GM23338 (cell line): Measurements from ENCODE around the gene ADGRL3. TPM values are rescaled to one million over a fixed set of nuclear protein-coding genes. Genes with fewer than 3 reads are reported as not detected.

Experiments used
- ATAC-seq: fragments of 200-7000 bp; cut with Tn5 transposase; 3 replicates; pipeline ENCODE4 v1.9.1; 2020
- DNase-seq: peaks from one replicate; pipeline ENCODE4 v3.0.0-alpha.2; 2015; ENCODE audit warnings: low spot score
- H2AFZ ChIP-seq: fragments of 200-600 bp; sonication (generic); 2 replicates; pipeline ENCODE4 v1.8.0; 2016; ENCODE audit warnings: antibody characterized with exemption, mild to moderate bottlenecking, moderate library complexity
- H3F3A ChIP-seq: fragments of 200-600 bp; sonication (generic); replicated peaks from 2 replicates; pipeline ENCODE4 v1.8.0; 2017; ENCODE audit warnings: antibody characterized with exemption, mixed run types, low read depth
- H3K27ac ChIP-seq: fragments of 200-600 bp; sonication (generic); 2 replicates; pipeline ENCODE4 v1.6.1; 2016; ENCODE audit warnings: low read depth
- H3K27me3 ChIP-seq: fragments of 200-600 bp; sonication (generic); 2 replicates; pipeline ENCODE4 v1.8.0; 2016; ENCODE audit warnings: mild to moderate bottlenecking, mixed run types, moderate library complexity; ENCODE audit not compliant: insufficient read depth
- H3K36me3 ChIP-seq: fragments of 200-600 bp; sonication (generic); 2 replicates; pipeline ENCODE4 v1.8.0; 2016; ENCODE audit warnings: mild to moderate bottlenecking; ENCODE audit not compliant: insufficient read depth
- H3K4me1 ChIP-seq: fragments of 200-600 bp; sonication (generic); 2 replicates; pipeline ENCODE4 v1.8.0; 2016; ENCODE audit warnings: mild to moderate bottlenecking, moderate library complexity; ENCODE audit not compliant: insufficient read depth
- H3K4me2 ChIP-seq: fragments of 200-600 bp; sonication (generic); 2 replicates; pipeline ENCODE4 v1.7.1; 2017; ENCODE audit warnings: mixed run types
- H3K4me3 ChIP-seq: fragments of 200-600 bp; sonication (generic); 2 replicates; pipeline ENCODE4 v1.6.1; 2016; ENCODE audit warnings: mixed run types
- H3K79me2 ChIP-seq: fragments of 200-600 bp; sonication (generic); replicated peaks from 2 replicates; pipeline ENCODE4 v1.8.0; 2017; ENCODE audit warnings: mild to moderate bottlenecking; ENCODE audit not compliant: insufficient read depth
- H3K9me2 ChIP-seq: fragments of 200-600 bp; sonication (generic); 2 replicates; pipeline ENCODE4 v1.8.0; 2017; ENCODE audit not compliant: insufficient read depth
- H4K20me1 ChIP-seq: fragments of 200-600 bp; sonication (generic); replicated peaks from 2 replicates; pipeline ENCODE4 v1.8.0; 2017; ENCODE audit warnings: mild to moderate bottlenecking; ENCODE audit not compliant: insufficient read depth
- H3K27ac Mint-ChIP-seq: 2 replicates; pipeline ENCODE4 v1.8.0; 2020; ENCODE audit warnings: inconsistent platforms, mild to moderate bottlenecking, moderate library complexity, mixed read lengths
- H3K27me3 Mint-ChIP-seq: 3 replicates; pipeline ENCODE4 v1.8.0; 2022; ENCODE audit warnings: low read depth, mild to moderate bottlenecking, moderate library complexity, mixed read lengths, inconsistent platforms; ENCODE audit not compliant: insufficient read depth, poor library complexity
- H3K36me3 Mint-ChIP-seq: 3 replicates; pipeline ENCODE4 v1.8.0; 2021; ENCODE audit warnings: low read depth, mild to moderate bottlenecking, inconsistent platforms, moderate library complexity, mixed read lengths
- H3K4me1 Mint-ChIP-seq: 3 replicates; pipeline ENCODE4 v1.8.0; 2020; ENCODE audit warnings: mild to moderate bottlenecking, inconsistent platforms, mixed read lengths
- H3K4me3 Mint-ChIP-seq: 3 replicates; pipeline ENCODE4 v1.8.0; 2021; ENCODE audit warnings: moderate library complexity, mild to moderate bottlenecking, inconsistent platforms, mixed read lengths
- H3K9me3 Mint-ChIP-seq: 3 replicates; pipeline ENCODE4 v1.8.0; 2020; ENCODE audit warnings: moderate library complexity, mild to moderate bottlenecking, inconsistent platforms, mixed read lengths
- CREB1 ChIP-seq: fragments of 250-450 bp; sonication (Bioruptor Pico); IDR thresholded peaks from 2 replicates; pipeline ENCODE4 v1.5.0; 2020; ENCODE audit warnings: low read depth, mild to moderate bottlenecking, moderate library complexity
- EZH2 ChIP-seq: fragments of 200-600 bp; sonication (generic); IDR thresholded peaks from one replicate; pipeline ENCODE4 v1.8.0; 2017; ENCODE audit warnings: antibody characterized with exemption, mild to moderate bottlenecking, low read depth; ENCODE audit not compliant: unreplicated experiment
- NANOG ChIP-seq: IDR thresholded peaks from 2 replicates; pipeline ENCODE4 v1.6.1; 2016; ENCODE audit warnings: antibody characterized with exemption, borderline replicate concordance
- polyA plus RNA-seq: library from polyadenylated mRNA; unstranded; fragments of >200 nt; fragmentation: Nextera tagmentation; extraction: Ambion mirVana; gene quantifications from 2 replicates; pipeline ENCODE4 v1.2.1, GENCODE V29; 2016
- total RNA-seq: library from RNA; depleted of rRNA; stranded (reverse); fragments of >200 nt; shearing (Covaris generic); gene quantifications from 2 replicates; pipeline ENCODE4 v1.2.3, GENCODE V29; 2014
- TF ChIP-seq, protein P1 (sequence below): fragments of 250-450 bp; sonication (Bioruptor Pico); IDR thresholded peaks from 2 replicates; pipeline ENCODE4 v1.5.0; 2020; ENCODE audit warnings: mild to moderate bottlenecking, moderate library complexity
- TF ChIP-seq, protein P2 (sequence below): IDR thresholded peaks from one replicate; pipeline ENCODE4 v1.6.1; 2018; ENCODE audit warnings: antibody characterized with exemption; ENCODE audit not compliant: unreplicated experiment

Gene ADGRL3
- total and polyA plus RNA-seq, 2 experiments from 2014 or later, result 9.7 to 16.5 TPM

DNA sequence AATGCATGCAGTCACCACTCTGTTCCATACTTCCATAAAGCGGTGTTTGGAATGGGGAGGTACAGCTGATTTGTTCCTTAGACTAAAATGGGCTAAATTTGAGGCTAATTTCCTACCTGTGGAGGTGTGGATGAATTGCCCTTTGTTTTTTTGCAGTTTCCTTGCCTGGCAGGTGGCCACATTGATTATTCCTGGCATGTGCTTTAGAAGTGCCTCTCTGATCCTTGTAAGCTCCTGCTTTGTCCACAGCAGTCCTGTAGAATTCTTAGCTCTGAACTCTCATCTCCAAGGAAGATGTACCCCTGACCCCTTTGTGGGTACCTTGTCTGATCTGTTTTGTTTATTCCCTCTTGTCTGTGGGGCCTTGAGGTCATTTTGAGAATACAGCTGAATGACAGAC, 136.8 kb downstream of the ADGRL3 start:
- Histone ChIP-seq H3K4me3 (0 out of 2 replicates have a peak overlapping the region, but pooled peaks have one; percentile 15), H3K79me2 (peaks cover 16% of the 10 kb centered on the region), H3K9me2 (no peaks in the 10 kb centered on the region), H3F3A (no peaks in the 10 kb centered on the region), H3K36me3 (no peaks in the 10 kb centered on the region), H2AFZ (no peak overlapping the region), H3K4me1 (peaks cover 37% of the 10 kb centered on the region), H4K20me1 (no peaks in the 10 kb centered on the region), H3K27ac (peak overlapping the region; percentile 86), H3K4me2 (peak overlapping the region; percentile 61), H3K27me3 (no peaks in the 10 kb centered on the region)
- TF ChIP-seq, protein P1, sequence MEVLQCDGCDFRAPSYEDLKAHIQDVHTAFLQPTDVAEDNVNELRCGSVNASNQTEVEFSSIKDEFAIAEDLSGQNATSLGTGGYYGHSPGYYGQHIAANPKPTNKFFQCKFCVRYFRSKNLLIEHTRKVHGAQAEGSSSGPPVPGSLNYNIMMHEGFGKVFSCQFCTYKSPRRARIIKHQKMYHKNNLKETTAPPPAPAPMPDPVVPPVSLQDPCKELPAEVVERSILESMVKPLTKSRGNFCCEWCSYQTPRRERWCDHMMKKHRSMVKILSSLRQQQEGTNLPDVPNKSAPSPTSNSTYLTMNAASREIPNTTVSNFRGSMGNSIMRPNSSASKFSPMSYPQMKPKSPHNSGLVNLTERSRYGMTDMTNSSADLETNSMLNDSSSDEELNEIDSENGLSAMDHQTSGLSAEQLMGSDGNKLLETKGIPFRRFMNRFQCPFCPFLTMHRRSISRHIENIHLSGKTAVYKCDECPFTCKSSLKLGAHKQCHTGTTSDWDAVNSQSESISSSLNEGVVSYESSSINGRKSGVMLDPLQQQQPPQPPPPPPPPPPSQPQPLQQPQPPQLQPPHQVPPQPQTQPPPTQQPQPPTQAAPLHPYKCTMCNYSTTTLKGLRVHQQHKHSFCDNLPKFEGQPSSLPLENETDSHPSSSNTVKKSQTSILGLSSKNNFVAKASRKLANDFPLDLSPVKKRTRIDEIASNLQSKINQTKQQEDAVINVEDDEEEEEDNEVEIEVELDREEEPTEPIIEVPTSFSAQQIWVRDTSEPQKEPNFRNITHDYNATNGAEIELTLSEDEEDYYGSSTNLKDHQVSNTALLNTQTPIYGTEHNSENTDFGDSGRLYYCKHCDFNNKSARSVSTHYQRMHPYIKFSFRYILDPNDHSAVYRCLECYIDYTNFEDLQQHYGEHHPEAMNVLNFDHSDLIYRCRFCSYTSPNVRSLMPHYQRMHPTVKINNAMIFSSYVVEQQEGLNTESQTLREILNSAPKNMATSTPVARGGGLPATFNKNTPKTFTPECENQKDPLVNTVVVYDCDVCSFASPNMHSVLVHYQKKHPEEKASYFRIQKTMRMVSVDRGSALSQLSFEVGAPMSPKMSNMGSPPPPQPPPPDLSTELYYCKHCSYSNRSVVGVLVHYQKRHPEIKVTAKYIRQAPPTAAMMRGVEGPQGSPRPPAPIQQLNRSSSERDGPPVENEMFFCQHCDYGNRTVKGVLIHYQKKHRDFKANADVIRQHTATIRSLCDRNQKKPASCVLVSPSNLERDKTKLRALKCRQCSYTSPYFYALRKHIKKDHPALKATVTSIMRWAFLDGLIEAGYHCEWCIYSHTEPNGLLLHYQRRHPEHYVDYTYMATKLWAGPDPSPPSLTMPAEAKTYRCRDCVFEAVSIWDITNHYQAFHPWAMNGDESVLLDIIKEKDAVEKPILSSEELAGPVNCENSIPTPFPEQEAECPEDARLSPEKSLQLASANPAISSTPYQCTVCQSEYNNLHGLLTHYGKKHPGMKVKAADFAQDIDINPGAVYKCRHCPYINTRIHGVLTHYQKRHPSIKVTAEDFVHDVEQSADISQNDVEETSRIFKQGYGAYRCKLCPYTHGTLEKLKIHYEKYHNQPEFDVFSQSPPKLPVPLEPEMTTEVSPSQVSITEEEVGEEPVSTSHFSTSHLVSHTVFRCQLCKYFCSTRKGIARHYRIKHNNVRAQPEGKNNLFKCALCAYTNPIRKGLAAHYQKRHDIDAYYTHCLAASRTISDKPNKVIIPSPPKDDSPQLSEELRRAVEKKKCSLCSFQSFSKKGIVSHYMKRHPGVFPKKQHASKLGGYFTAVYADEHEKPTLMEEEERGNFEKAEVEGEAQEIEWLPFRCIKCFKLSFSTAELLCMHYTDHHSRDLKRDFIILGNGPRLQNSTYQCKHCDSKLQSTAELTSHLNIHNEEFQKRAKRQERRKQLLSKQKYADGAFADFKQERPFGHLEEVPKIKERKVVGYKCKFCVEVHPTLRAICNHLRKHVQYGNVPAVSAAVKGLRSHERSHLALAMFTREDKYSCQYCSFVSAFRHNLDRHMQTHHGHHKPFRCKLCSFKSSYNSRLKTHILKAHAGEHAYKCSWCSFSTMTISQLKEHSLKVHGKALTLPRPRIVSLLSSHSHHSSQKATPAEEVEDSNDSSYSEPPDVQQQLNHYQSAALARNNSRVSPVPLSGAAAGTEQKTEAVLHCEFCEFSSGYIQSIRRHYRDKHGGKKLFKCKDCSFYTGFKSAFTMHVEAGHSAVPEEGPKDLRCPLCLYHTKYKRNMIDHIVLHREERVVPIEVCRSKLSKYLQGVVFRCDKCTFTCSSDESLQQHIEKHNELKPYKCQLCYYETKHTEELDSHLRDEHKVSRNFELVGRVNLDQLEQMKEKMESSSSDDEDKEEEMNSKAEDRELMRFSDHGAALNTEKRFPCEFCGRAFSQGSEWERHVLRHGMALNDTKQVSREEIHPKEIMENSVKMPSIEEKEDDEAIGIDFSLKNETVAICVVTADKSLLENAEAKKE (CRISPR knock-in tag), result peak; percentile 84
- no peak for TF ChIP-seq NANOG
- peaks cover 42% of the 10 kb centered on the region for H3K4me1 Mint-ChIP-seq
- peak overlapping the region; percentile 54 for H3K4me3 Mint-ChIP-seq
- no peaks in the 10 kb centered on the region for H3K9me3 Mint-ChIP-seq
- ATAC-seq, result peak; percentile 96
- DNase-seq, result peak; percentile 69
- peak overlapping the region; percentile 84 for H3K27ac Mint-ChIP-seq
- H3K27me3 Mint-ChIP-seq, result peaks cover 2% of the 10 kb centered on the region
- no peaks in the 10 kb centered on the region for H3K36me3 Mint-ChIP-seq

DNA sequence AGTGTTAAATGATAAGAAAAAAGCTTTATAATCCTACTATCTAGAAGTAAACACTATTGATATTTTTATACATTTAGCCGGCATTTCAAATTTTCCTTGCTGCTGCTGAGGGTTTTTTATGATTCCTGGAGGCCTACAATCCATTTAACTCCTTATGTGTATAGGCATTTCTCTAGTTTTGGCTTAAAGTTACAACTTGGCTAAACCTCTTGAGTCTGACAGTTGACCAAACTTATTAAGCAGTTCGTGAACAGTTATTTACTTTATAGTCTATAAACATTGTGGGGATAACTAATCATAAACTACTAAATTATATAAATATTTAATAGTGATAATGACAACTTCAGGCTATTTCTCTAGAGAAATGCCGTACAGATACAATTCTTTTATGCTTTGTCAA, 141.9 kb downstream of the ADGRL3 start:
- H3K4me3 Mint-ChIP-seq, result no peak overlapping the region
- Histone ChIP-seq H3K4me3 (no peak overlapping the region), H3K27ac (no peak overlapping the region), H3K27me3 (no peaks in the 10 kb centered on the region), H3K79me2 (peaks cover 18% of the 10 kb centered on the region), H3K4me1 (peaks cover 28% of the 10 kb centered on the region), H3K9me2 (no peaks in the 10 kb centered on the region), H3F3A (no peaks in the 10 kb centered on the region), H4K20me1 (no peaks in the 10 kb centered on the region), H2AFZ (no peak overlapping the region), H3K4me2 (no peak overlapping the region), H3K36me3 (no peaks in the 10 kb centered on the region)
- H3K27ac Mint-ChIP-seq, result no peak overlapping the region
- H3K4me1 Mint-ChIP-seq, result peaks cover 38% of the 10 kb centered on the region
- H3K9me3 Mint-ChIP-seq, result no peaks in the 10 kb centered on the region
- DNase-seq (no peak), ATAC-seq (no peak)
- H3K36me3 Mint-ChIP-seq, result no peaks in the 10 kb centered on the region
- no peaks in the 10 kb centered on the region for H3K27me3 Mint-ChIP-seq
- TF ChIP-seq EZH2, result no peak
- no peak for TF ChIP-seq CREB1 (CRISPR knock-in tag)
- TF ChIP-seq, protein P2, sequence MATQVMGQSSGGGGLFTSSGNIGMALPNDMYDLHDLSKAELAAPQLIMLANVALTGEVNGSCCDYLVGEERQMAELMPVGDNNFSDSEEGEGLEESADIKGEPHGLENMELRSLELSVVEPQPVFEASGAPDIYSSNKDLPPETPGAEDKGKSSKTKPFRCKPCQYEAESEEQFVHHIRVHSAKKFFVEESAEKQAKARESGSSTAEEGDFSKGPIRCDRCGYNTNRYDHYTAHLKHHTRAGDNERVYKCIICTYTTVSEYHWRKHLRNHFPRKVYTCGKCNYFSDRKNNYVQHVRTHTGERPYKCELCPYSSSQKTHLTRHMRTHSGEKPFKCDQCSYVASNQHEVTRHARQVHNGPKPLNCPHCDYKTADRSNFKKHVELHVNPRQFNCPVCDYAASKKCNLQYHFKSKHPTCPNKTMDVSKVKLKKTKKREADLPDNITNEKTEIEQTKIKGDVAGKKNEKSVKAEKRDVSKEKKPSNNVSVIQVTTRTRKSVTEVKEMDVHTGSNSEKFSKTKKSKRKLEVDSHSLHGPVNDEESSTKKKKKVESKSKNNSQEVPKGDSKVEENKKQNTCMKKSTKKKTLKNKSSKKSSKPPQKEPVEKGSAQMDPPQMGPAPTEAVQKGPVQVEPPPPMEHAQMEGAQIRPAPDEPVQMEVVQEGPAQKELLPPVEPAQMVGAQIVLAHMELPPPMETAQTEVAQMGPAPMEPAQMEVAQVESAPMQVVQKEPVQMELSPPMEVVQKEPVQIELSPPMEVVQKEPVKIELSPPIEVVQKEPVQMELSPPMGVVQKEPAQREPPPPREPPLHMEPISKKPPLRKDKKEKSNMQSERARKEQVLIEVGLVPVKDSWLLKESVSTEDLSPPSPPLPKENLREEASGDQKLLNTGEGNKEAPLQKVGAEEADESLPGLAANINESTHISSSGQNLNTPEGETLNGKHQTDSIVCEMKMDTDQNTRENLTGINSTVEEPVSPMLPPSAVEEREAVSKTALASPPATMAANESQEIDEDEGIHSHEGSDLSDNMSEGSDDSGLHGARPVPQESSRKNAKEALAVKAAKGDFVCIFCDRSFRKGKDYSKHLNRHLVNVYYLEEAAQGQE, result no peak
